ENCODE measurements around the gene RAI14.
A peak's percentile ranks its signal among the peaks of the same experiment; 100 is the strongest.

RAI14 gene

DNA sequence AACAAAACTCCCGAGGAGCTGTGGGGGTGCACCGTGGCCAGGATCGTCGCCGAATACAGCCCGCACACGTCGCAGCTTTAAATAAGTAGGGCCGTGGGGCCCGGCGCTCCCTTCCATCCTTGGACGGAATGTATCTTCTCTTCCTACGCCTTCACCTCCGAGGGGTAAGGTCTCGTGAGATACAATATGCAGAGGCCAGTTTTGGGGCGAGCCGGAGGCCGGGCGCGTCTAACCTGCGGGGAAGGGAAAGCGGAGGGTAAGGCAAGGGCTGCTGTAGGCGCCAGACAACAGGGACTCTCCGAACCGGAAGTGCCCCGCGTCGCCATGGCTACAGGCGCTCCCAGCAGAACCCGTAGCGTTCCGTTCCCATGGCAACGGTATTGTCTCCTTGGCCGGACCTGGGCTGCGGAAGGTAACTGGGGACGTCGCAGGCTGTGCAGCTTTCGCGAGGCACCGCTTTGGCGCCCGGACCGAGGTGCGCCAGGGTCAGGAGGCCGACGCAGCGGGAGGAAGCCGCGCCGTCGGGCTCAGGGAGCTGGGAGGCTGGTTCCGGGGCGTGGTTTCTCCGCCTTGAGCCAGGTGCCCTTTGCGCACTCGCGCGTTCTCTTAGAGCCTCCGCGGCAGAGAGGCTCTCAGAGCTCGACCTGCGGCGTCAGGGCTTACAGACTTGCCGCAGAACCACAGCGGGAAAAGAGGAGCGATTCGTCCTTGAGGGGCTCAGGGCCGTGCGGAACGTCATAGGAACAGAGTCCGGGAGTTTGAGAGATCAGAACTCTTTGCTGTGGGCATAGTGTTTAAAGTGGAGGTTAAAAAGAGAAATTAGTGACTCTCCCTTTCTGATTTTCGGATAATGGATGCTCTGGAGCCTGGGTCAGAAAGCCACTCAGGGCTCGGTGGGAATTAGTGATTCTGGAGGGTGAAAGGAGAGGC, 182.9 kb downstream of the RAI14 start, which contains the start of gene TTC23L:
TSS of gene TTC23L (plus strand) at position 380 of the 930 bp plus-strand sequence. CDS start 1,508 bp downstream, outside the sequence.
- Histone ChIP-seq H3F3A (ENCODE audit: control insufficient read depth, insufficient read depth) (no peaks in the 10 kb centered on the region), H3K9me3 (ENCODE audit: control insufficient read depth, insufficient read depth, low read length) (no peaks in the 10 kb centered on the region), H3K4me3 (ENCODE audit: low read length) (peak within 1 kb of the TSS; percentile 75), H3K36me3 (ENCODE audit: control insufficient read depth, low read length) (no peaks in the 10 kb centered on the region), H3K27ac (ENCODE audit: low read depth, low read length) (no peak within 1 kb of the TSS), H3K27me3 (ENCODE audit: control insufficient read depth, low read length) (no peaks in the 10 kb centered on the region), H3K9me2 (replicated peaks; ENCODE audit: control insufficient read depth, low read length) (no peaks in the 10 kb centered on the region), H3K4me1 (ENCODE audit: control insufficient read depth, low read length) (peaks cover 9% of the 10 kb centered on the region), H3K79me2 (ENCODE audit: control insufficient read depth, low read length) (no peaks in the 10 kb centered on the region), H3K4me2 (ENCODE audit: low read length) (peak within 1 kb of the TSS; percentile 79), H4K20me1 (ENCODE audit: control insufficient read depth, insufficient read depth, low read depth, low read length) (no peaks in the 10 kb centered on the region)
- TF ChIP-seq, protein P1, sequence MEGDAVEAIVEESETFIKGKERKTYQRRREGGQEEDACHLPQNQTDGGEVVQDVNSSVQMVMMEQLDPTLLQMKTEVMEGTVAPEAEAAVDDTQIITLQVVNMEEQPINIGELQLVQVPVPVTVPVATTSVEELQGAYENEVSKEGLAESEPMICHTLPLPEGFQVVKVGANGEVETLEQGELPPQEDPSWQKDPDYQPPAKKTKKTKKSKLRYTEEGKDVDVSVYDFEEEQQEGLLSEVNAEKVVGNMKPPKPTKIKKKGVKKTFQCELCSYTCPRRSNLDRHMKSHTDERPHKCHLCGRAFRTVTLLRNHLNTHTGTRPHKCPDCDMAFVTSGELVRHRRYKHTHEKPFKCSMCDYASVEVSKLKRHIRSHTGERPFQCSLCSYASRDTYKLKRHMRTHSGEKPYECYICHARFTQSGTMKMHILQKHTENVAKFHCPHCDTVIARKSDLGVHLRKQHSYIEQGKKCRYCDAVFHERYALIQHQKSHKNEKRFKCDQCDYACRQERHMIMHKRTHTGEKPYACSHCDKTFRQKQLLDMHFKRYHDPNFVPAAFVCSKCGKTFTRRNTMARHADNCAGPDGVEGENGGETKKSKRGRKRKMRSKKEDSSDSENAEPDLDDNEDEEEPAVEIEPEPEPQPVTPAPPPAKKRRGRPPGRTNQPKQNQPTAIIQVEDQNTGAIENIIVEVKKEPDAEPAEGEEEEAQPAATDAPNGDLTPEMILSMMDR (IDR thresholded peaks at IDR 0.05; ENCODE audit: low read depth, low read length, poor library complexity, severe bottlenecking), result no peak
- no peak for TF ChIP-seq EZH2phosphoT487 (IDR thresholded peaks at IDR 0.05; ENCODE audit: borderline replicate concordance, low read length)

DNA sequence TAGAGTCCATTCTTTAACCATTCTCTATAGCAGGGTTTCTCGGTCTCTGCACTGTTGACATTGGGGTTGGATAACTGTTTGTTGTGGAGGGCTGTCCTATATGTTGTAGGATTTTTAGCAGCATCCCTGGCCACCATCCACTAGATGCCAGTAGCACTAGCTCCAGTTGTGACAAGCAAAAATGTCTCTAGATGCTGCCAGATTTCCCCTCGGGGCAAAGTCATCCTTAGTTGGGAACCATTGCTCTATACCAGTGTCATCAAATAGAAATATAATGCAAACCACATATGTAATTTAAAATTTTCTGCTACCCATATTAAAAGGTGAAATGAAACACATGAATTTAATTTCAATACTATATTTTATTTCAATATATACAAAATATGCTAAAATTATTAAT, 185.7 kb downstream of the RAI14 start:
- Histone ChIP-seq H3K36me3 (ENCODE audit: control insufficient read depth, low read length) (no peaks in the 10 kb centered on the region), H4K20me1 (ENCODE audit: control insufficient read depth, insufficient read depth, low read depth, low read length) (no peaks in the 10 kb centered on the region), H3K4me3 (ENCODE audit: low read length) (no peak overlapping the region), H3K9me3 (ENCODE audit: control insufficient read depth, insufficient read depth, low read length) (no peaks in the 10 kb centered on the region), H3K27ac (ENCODE audit: low read depth, low read length) (no peak overlapping the region), H3K27me3 (ENCODE audit: control insufficient read depth, low read length) (no peaks in the 10 kb centered on the region), H3K79me2 (ENCODE audit: control insufficient read depth, low read length) (no peaks in the 10 kb centered on the region), H3K4me2 (ENCODE audit: low read length) (no peak overlapping the region), H3K4me1 (ENCODE audit: control insufficient read depth, low read length) (peaks cover 9% of the 10 kb centered on the region), H3K9me2 (replicated peaks; ENCODE audit: control insufficient read depth, low read length) (no peaks in the 10 kb centered on the region), H3F3A (ENCODE audit: control insufficient read depth, insufficient read depth) (no peaks in the 10 kb centered on the region)
- TF ChIP-seq, protein P1 (IDR thresholded peaks at IDR 0.05; ENCODE audit: low read depth, low read length, poor library complexity, severe bottlenecking), result no peak

DNA sequence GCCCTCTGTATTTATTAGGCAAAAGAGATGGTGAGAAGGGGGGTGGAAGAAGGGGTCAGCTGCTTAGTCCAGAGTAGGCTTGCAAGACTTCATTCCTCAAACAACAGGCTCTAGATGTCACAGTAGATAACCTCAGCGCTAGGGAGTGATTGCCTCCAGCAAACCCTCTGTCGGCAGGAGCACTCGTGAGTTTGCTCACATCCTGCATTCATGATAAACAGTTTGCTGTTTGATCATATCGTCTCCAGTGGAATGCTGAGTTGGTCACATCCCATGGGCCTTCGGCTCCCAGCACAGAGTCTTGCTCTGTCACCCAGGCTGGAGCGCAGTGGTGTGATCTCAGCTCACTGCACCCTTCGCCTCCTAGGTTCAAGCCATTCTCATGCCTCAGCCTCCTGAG, 186.4 kb downstream of the RAI14 start:
- Histone ChIP-seq H3K4me2 (ENCODE audit: low read length) (no peak overlapping the region), H3K9me3 (ENCODE audit: control insufficient read depth, insufficient read depth, low read length) (no peaks in the 10 kb centered on the region)

More for the DNA sequence above, 186.4 kb downstream of the RAI14 start:
- Histone ChIP-seq H3K4me3 (ENCODE audit: low read length) (no peak overlapping the region), H3F3A (ENCODE audit: control insufficient read depth, insufficient read depth) (no peaks in the 10 kb centered on the region), H3K36me3 (ENCODE audit: control insufficient read depth, low read length) (no peaks in the 10 kb centered on the region), H3K79me2 (ENCODE audit: control insufficient read depth, low read length) (no peaks in the 10 kb centered on the region), H4K20me1 (ENCODE audit: control insufficient read depth, insufficient read depth, low read depth, low read length) (no peaks in the 10 kb centered on the region), H3K27me3 (ENCODE audit: control insufficient read depth, low read length) (no peaks in the 10 kb centered on the region), H3K9me2 (replicated peaks; ENCODE audit: control insufficient read depth, low read length) (no peaks in the 10 kb centered on the region), H3K4me1 (ENCODE audit: control insufficient read depth, low read length) (peaks cover 9% of the 10 kb centered on the region), H3K27ac (ENCODE audit: low read depth, low read length) (no peak overlapping the region)
- TF ChIP-seq EZH2phosphoT487 (IDR thresholded peaks at IDR 0.05; ENCODE audit: borderline replicate concordance, low read length), result no peak
- TF ChIP-seq, protein P1 (IDR thresholded peaks at IDR 0.05; ENCODE audit: low read depth, low read length, poor library complexity, severe bottlenecking), result no peak
